ENCODE measurements around the gene ERBB4.

Gene ERBB4

GRCh38 chr2:212135739-212136138 is 402.9 kb downstream of the ERBB4 start:
- TF ChIP-seq, protein P1, sequence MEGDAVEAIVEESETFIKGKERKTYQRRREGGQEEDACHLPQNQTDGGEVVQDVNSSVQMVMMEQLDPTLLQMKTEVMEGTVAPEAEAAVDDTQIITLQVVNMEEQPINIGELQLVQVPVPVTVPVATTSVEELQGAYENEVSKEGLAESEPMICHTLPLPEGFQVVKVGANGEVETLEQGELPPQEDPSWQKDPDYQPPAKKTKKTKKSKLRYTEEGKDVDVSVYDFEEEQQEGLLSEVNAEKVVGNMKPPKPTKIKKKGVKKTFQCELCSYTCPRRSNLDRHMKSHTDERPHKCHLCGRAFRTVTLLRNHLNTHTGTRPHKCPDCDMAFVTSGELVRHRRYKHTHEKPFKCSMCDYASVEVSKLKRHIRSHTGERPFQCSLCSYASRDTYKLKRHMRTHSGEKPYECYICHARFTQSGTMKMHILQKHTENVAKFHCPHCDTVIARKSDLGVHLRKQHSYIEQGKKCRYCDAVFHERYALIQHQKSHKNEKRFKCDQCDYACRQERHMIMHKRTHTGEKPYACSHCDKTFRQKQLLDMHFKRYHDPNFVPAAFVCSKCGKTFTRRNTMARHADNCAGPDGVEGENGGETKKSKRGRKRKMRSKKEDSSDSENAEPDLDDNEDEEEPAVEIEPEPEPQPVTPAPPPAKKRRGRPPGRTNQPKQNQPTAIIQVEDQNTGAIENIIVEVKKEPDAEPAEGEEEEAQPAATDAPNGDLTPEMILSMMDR (conservative IDR thresholded peaks at IDR 0.05; ENCODE audit: low read length), result no peak
- peak; percentile 3 for DNase-seq (ENCODE audit: low read depth)
- no peak overlapping the region for H3K4me3 ChIP-seq (ENCODE audit: low read length)

DNA sequence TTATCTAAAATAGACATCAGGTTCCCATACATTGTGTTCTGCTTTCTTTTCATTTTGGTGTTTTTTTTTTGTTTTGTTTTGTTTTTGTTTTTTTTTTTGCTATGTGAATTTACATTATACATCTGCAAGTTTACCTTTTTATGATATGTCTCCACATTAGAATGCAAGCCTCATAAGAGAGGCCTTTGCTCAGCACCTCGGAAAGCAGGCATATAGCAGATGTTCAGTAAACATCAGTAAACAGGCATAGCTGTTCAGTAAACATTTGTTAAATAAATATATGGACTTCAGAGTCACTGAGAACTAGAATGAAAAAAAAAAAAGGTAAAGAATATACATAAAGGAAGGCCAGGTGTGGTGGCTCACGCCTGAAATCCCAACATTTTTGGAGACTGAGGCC is 405.3 kb downstream of the ERBB4 start:
- no peak overlapping the region for H3K4me3 ChIP-seq (ENCODE audit: low read length)
- no peak for DNase-seq (ENCODE audit: low read depth)
- TF ChIP-seq, protein P1 (conservative IDR thresholded peaks at IDR 0.05; ENCODE audit: low read length), result no peak

DNA sequence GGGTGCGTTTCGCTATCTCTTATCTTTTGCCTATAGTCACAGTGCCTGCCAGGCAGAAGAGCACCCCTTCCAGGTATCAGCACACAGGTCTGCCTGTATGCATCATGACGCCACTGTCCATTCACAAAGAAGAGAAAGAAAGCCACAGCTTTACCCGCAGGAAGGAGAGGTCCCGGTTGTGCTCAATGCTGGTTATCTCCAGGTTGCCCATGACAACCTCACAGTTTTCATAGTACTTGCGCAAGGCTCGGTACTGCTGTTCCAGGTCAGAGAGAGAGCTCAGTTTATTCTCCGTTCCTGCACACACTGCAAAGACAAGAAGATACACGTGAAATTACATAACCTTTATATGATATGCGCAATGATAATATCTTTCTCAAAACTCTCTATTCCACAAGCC is 414.0 kb downstream of the ERBB4 start:
- DNase-seq (ENCODE audit: low read depth), result no peak
- H3K4me3 ChIP-seq (ENCODE audit: low read length), result no peak overlapping the region
- TF ChIP-seq, protein P1 (conservative IDR thresholded peaks at IDR 0.05; ENCODE audit: low read length), result no peak

GRCh38 chr2:212119591-212119990 is 419.0 kb downstream of the ERBB4 start:
- no peak for DNase-seq (ENCODE audit: low read depth)
- H3K4me3 ChIP-seq (ENCODE audit: low read length), result no peak overlapping the region
- TF ChIP-seq, protein P1 (conservative IDR thresholded peaks at IDR 0.05; ENCODE audit: low read length), result no peak

DNA sequence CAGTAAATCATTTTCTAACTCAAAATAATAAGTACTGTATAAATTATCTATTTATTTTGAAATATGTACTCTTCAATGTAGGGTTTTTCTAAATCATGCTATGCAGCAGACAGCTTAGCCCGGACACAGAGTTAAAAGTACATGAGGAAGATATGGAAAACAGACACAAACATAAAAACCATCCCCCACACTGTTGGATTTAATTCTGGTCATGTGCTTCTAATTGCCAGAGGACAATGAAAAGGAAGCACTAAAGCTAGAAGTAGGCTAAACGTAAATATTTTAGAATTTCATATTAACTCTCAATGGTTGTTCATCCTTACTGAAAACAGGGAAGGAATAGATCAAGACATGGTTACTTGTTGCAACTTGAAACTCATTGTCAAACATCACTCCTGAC is 420.7 kb downstream of the ERBB4 start:
- H3K4me3 ChIP-seq (ENCODE audit: low read length), result no peak overlapping the region
- DNase-seq (ENCODE audit: low read depth), result no peak
- TF ChIP-seq, protein P1 (conservative IDR thresholded peaks at IDR 0.05; ENCODE audit: low read length), result no peak

GRCh38 chr2:212114489-212114888 is 424.1 kb downstream of the ERBB4 start:
- TF ChIP-seq, protein P1 (conservative IDR thresholded peaks at IDR 0.05; ENCODE audit: low read length), result no peak
- DNase-seq (ENCODE audit: low read depth), result no peak

GRCh38 chr2:212112401-212112800 is 426.2 kb downstream of the ERBB4 start:
- no peak overlapping the region for H3K4me3 ChIP-seq (ENCODE audit: low read length)
- DNase-seq (ENCODE audit: low read depth), result no peak
- TF ChIP-seq, protein P1 (conservative IDR thresholded peaks at IDR 0.05; ENCODE audit: low read length), result no peak

More at GRCh38 chr2:212114489-212114888, 424.1 kb downstream of the ERBB4 start:
- no peak overlapping the region for H3K4me3 ChIP-seq (ENCODE audit: low read length)
